ENCODE results near the gene XXYLT1. TPM values are rescaled to one million over a fixed set of nuclear protein-coding genes. Genes with fewer than 3 reads are reported as not detected.

Gene XXYLT1
- total and polyA plus RNA-seq, 9 of the 15 experiments (the other 6 are each of a cell fraction or from before 2014, with no cell fraction given) = 1.9 to 18.9 (median 15.0) TPM

DNA sequence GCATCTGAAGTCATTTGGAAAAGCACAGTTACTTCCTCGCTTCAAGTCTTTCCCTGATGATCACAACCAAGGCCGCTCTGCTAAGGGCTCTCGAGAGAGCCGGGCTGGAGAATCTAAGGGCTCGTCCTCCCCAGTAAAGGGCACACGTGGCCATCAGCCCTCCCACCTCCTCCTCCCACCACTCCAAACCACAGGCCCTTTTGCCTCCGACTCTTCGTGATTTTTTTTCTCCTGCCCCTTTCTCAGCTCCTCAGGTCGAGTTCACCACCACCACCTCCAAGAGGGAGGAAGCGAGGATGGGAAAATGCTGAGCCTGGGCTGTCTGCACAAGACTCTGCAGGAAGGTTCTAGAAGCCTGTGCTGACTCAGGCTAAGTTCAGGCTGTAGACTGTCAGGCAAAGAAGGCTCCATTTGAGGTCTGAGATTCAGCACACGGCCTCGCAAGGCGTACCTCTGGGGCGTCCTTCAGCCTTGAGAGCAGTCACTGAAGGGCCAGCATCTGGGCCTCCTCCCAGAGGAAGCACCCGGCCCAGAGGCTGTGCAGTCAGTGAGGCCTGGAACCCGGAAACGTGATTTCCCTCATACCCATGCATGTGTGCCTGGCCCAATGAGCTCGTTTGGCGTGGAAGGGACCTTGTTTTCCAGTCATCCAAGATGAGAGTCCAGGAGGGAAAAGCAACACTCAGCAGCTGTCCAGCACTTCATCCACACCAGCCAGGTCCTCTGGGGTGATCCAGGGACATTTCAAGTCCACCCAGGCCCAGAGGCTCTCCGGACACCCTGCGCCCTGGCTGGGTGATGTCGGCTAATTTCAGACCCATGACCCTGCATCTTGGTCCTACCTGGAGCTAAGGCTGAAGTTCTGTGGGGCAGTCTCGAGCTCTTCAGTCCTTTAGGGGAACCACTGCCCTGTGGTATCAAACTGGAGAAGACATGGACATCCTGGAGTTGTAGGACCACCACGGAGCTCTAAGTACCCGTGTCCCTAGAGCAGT, 196.8 kb downstream of the XXYLT1 start:
- Histone ChIP-seq H3K4me1 (replicated peaks in 1 of 2; ENCODE audit: control insufficient read depth in 2 of 2, insufficient read depth in 2 of 2, low read length in 2 of 2) (peaks cover 0 to 23% of the 10 kb centered on the region in 2 experiments; a peak in 2 of 5 replicates), H4K20me1 (replicated peaks; ENCODE audit: control insufficient read depth, insufficient read depth, low read length) (no peaks in the 10 kb centered on the region; the same call in none of the 2 replicates), H3K79me2 (ENCODE audit: control insufficient read depth, insufficient read depth, low read length) (no peaks in the 10 kb centered on the region), H3K27me3 (ENCODE audit: control insufficient read depth in 2 of 2, insufficient read depth in 2 of 2, low read length in 2 of 2) (no peaks in the 10 kb centered on the region), H3K4me3 (no peak overlapping the region), H3K9me1 (ENCODE audit: control insufficient read depth, insufficient read depth, low read length) (no peaks in the 10 kb centered on the region), H3K27ac (ENCODE audit: extremely low read depth, low read depth, low read length) (no peak overlapping the region), H2AFZ (ENCODE audit: low read depth, low read length) (no peak overlapping the region), H3K36me3 (ENCODE audit: control insufficient read depth, insufficient read depth, low read length) (no peaks in the 10 kb centered on the region; the same call in 2 of the 3 replicates), H3K9me3 (replicated peaks; ENCODE audit: control insufficient read depth, insufficient read depth, low read depth, low read length) (no peaks in the 10 kb centered on the region), H3K4me2 (ENCODE audit: insufficient read depth, low read length) (no peak overlapping the region), H3K9ac (ENCODE audit: insufficient read depth in 1 of 2, low read depth in 2 of 2, low read length in 2 of 2) (peak overlapping the region in 1 of 2 experiments; percentile 50; a peak in 2 of 4 replicates)
- no peak for TF ChIP-seq ZNF41 (CRISPR knock-in tag; conservative IDR thresholded peaks at IDR 0.05)
- TF ChIP-seq TBP (optimal IDR thresholded peaks at IDR 0.05; ENCODE audit: low read depth, low read length) = no peak
- TF ChIP-seq GTF2B (IDR thresholded peaks at IDR 0.05; ENCODE audit: extremely low read depth, insufficient read length) = no peak
- no peak for TF ChIP-seq SMC3 (conservative IDR thresholded peaks at IDR 0.05; ENCODE audit: insufficient read depth, low read depth, low read length)
- no peak for TF ChIP-seq ZNF644 (tag; IDR thresholded peaks at IDR 0.05; ENCODE audit: low read depth)
- TF ChIP-seq PPARD (CRISPR knock-in tag; IDR thresholded peaks at IDR 0.05) = no peak
- no peak for TF ChIP-seq KLF6 (CRISPR knock-in tag; IDR thresholded peaks at IDR 0.05; ENCODE audit: borderline replicate concordance)
- TF ChIP-seq USF1 (CRISPR knock-in tag; IDR thresholded peaks at IDR 0.05) = no peak
- no peak for TF ChIP-seq BDP1 (IDR thresholded peaks at IDR 0.05; ENCODE audit: insufficient read depth, insufficient read length)
- no peak for TF ChIP-seq ZNF354B (CRISPR knock-in tag; IDR thresholded peaks at IDR 0.05)
- TF ChIP-seq ZNF311 (CRISPR knock-in tag; IDR thresholded peaks at IDR 0.05) = no peak
- no peak for TF ChIP-seq EWSR1 (IDR thresholded peaks at IDR 0.05; ENCODE audit: borderline replicate concordance, low read depth, partially characterized antibody)
- intact Hi-C loops (cut with micrococcal nuclease) = no loop called here
- no TSS peak for BruUV-seq (replicated peaks)
- ChIA-PET CTCF (ENCODE audit: low intra/inter-chr PET ratio) (no interaction called here), POLR2A (interaction anchor here (0.7 kb wide), 2 partner anchors 27 to 340 kb away, joined by 3 read pairs; no protein-coding TSS in a partner anchor)
- peak; percentile 37 for FAIRE-seq
- ATAC-seq = peak; percentile 21; the same call in 1 of the 3 replicates
- no peak for DNase-seq (ENCODE audit: extremely low read depth in 1 of 4, low spot score in 3 of 4)
- WGBS (ENCODE audit: insufficient coverage, low coverage, missing lambda C conversion rate) = 74% methylated on average over 23 of the region's 25 CpGs
- in situ Hi-C loops (cut with MboI) = no loop called here

Measured in K562 (cell line).